MM.1S (cell line): ENCODE measurements around the gene MPC2.
"Not testable (repeated sequence)": the region's sequence is repeated elsewhere in the genome, so short reads cannot be mapped to it uniquely, and the experiment has no call there.

ENCODE experiments used
- DNase-seq: peaks from one replicate; pipeline ENCODE4 v3.0.0-alpha.2; 2015
- H2AFZ ChIP-seq: fragments of 300-600 bp; sonication (generic); 2 replicates; pipeline ENCODE4 v1.6.0; 2016; ENCODE audit warnings: antibody characterized with exemption, low read length
- H3F3A ChIP-seq: fragments of 300-600 bp; sonication (generic); 2 replicates; pipeline ENCODE4 v1.6.1; 2016; ENCODE audit warnings: mild to moderate bottlenecking, antibody characterized with exemption, low read length, moderate library complexity, mixed read lengths; ENCODE audit not compliant: insufficient read depth
- H3K27ac ChIP-seq: fragments of 300-600 bp; sonication (generic); 2 replicates; pipeline ENCODE4 v1.5.1; 2016; ENCODE audit warnings: mild to moderate bottlenecking, low read length
- H3K27me3 ChIP-seq: fragments of 300-600 bp; sonication (generic); replicated peaks from 2 replicates; pipeline ENCODE4 v1.6.0; 2016; ENCODE audit warnings: low read length; ENCODE audit not compliant: insufficient read depth
- H3K36me3 ChIP-seq: fragments of 300-600 bp; sonication (generic); replicated peaks from 2 replicates; pipeline ENCODE4 v1.6.1; 2016; ENCODE audit warnings: mild to moderate bottlenecking, low read length, mixed read lengths; ENCODE audit not compliant: insufficient read depth
- H3K4me1 ChIP-seq: fragments of 300-600 bp; sonication (generic); 2 replicates; pipeline ENCODE4 v1.6.1; 2016; ENCODE audit warnings: low read length, mixed read lengths
- H3K4me2 ChIP-seq: fragments of 300-600 bp; sonication (generic); 2 replicates; pipeline ENCODE4 v1.6.0; 2016; ENCODE audit warnings: low read depth, low read length
- H3K4me3 ChIP-seq: fragments of 300-600 bp; sonication (generic); 2 replicates; pipeline ENCODE4 v1.5.1; 2016; ENCODE audit warnings: low read length, mixed read lengths
- H3K79me2 ChIP-seq: fragments of 300-600 bp; sonication (generic); 2 replicates; pipeline ENCODE4 v1.6.1; 2016; ENCODE audit warnings: mixed run types, low read length, mixed read lengths
- H3K9ac ChIP-seq: fragments of 300-600 bp; sonication (generic); 2 replicates; pipeline ENCODE4 v1.6.1; 2016; ENCODE audit warnings: low read length, mixed read lengths
- H3K9me2 ChIP-seq: fragments of 300-600 bp; sonication (generic); replicated peaks from 2 replicates; pipeline ENCODE4 v1.6.1; 2016; ENCODE audit warnings: mild to moderate bottlenecking, low read length, mixed read lengths; ENCODE audit not compliant: insufficient read depth
- H3K9me3 ChIP-seq: fragments of 300-600 bp; sonication (generic); replicated peaks from 2 replicates; pipeline ENCODE4 v1.6.1; 2016; ENCODE audit warnings: mild to moderate bottlenecking, low read length, mixed read lengths; ENCODE audit not compliant: insufficient read depth
- H4K20me1 ChIP-seq: fragments of 300-600 bp; sonication (generic); 2 replicates; pipeline ENCODE4 v1.6.1; 2016; ENCODE audit warnings: mild to moderate bottlenecking, low read length, moderate library complexity, mixed read lengths; ENCODE audit not compliant: insufficient read depth
- CTCF ChIP-seq: fragments of 300-600 bp; sonication (generic); IDR thresholded peaks from 2 replicates; pipeline ENCODE4 v1.5.1; 2016; ENCODE audit warnings: antibody characterized with exemption, low read length, mixed read lengths
- EZH2 ChIP-seq: fragments of 300-600 bp; sonication (generic); optimal IDR thresholded peaks from 2 replicates; pipeline ENCODE3; 2017; ENCODE audit warnings: low read depth, mild to moderate bottlenecking, antibody characterized with exemption, low read length, mixed read lengths
- EZH2phosphoT487 ChIP-seq: fragments of 300-600 bp; sonication (generic); IDR thresholded peaks from 2 replicates; pipeline ENCODE4 v1.6.1; 2018; ENCODE audit warnings: antibody characterized with exemption, low read length

MPC2 gene

GRCh38 chr1:167893798-167894197 lies 43.1 kb downstream of the MPC2 start:
- H3K4me3 ChIP-seq = no peak overlapping the region
- no peaks in the 10 kb centered on the region for H3K9me2 ChIP-seq
- H3K27ac ChIP-seq = no peak overlapping the region
- no peak for TF ChIP-seq EZH2
- TF ChIP-seq CTCF = no peak
- no peak for TF ChIP-seq EZH2phosphoT487
- no peaks in the 10 kb centered on the region for H3K36me3 ChIP-seq
- no peaks in the 10 kb centered on the region for H3K9me3 ChIP-seq
- H3K4me2 ChIP-seq = no peak overlapping the region
- H2AFZ ChIP-seq = no peak overlapping the region
- no peaks in the 10 kb centered on the region for H3K27me3 ChIP-seq
- H4K20me1 ChIP-seq = no peaks in the 10 kb centered on the region
- no peak overlapping the region for H3K9ac ChIP-seq
- DNase-seq = no peak
- H3F3A ChIP-seq = no peaks in the 10 kb centered on the region
- no peaks in the 10 kb centered on the region for H3K79me2 ChIP-seq
- no peaks in the 10 kb centered on the region for H3K4me1 ChIP-seq

- H2AFZ ChIP-seq = no peak overlapping the region
- H4K20me1 ChIP-seq = no peaks in the 10 kb centered on the region
- H3K4me1 ChIP-seq = no peaks in the 10 kb centered on the region
- no peak overlapping the region for H3K9ac ChIP-seq
- H3K4me3 ChIP-seq = no peak overlapping the region
- no peak for DNase-seq
- no peaks in the 10 kb centered on the region for H3K36me3 ChIP-seq
- no peaks in the 10 kb centered on the region for H3K9me2 ChIP-seq
- no peak overlapping the region for H3K4me2 ChIP-seq
- no peaks in the 10 kb centered on the region for H3K9me3 ChIP-seq
- TF ChIP-seq EZH2phosphoT487 = no peak
- no peak for TF ChIP-seq EZH2
- no peak for TF ChIP-seq CTCF
- no peaks in the 10 kb centered on the region for H3K79me2 ChIP-seq
- no peaks in the 10 kb centered on the region for H3F3A ChIP-seq
- H3K27me3 ChIP-seq = no peaks in the 10 kb centered on the region
- no peak overlapping the region for H3K27ac ChIP-seq
Measured at GRCh38 chr1:167890400-167890799, 46.5 kb downstream of the MPC2 start.

- H3K79me2 ChIP-seq, H3K4me3 ChIP-seq, H2AFZ ChIP-seq, H4K20me1 ChIP-seq, H3K9me2 ChIP-seq, H3K27me3 ChIP-seq, H3K9me3 ChIP-seq, H3K4me2 ChIP-seq, DNase-seq, H3K27ac ChIP-seq, H3K36me3 ChIP-seq, H3F3A ChIP-seq, H3K4me1 ChIP-seq, H3K9ac ChIP-seq: not testable (repeated sequence)
Measured at GRCh38 chr1:167887187-167887586, 49.7 kb downstream of the MPC2 start.

- Histone ChIP-seq H2AFZ (no peak overlapping the region), H3K27me3 (no peaks in the 10 kb centered on the region), H3K4me3 (no peak overlapping the region), H3K79me2 (no peaks in the 10 kb centered on the region), H4K20me1 (no peaks in the 10 kb centered on the region), H3K36me3 (no peaks in the 10 kb centered on the region), H3K4me2 (no peak overlapping the region), H3K9ac (no peak overlapping the region), H3K27ac (no peak overlapping the region), H3K9me2 (no peaks in the 10 kb centered on the region), H3F3A (no peaks in the 10 kb centered on the region), H3K4me1 (no peaks in the 10 kb centered on the region), H3K9me3 (no peaks in the 10 kb centered on the region)
- DNase-seq = no peak
- TF ChIP-seq EZH2 (no peak), CTCF (no peak), EZH2phosphoT487 (no peak)
Measured at GRCh38 chr1:167882376-167882775, 54.5 kb downstream of the MPC2 start.
